HG03280 (cell line): ENCODE results near the gene PLOD1.
"Not testable (repeated sequence)": the region's sequence is repeated elsewhere in the genome, so short reads cannot be mapped to it uniquely, and the experiment has no call there.

Experiments used
- ATAC-seq: cut with Tn5 transposase; IDR thresholded peaks from one replicate; pipeline ENCODE4 v1.9.1; 2021; ENCODE audit warnings: mild to moderate bottlenecking, moderate library complexity; ENCODE audit not compliant: unreplicated experiment

The PLOD1 gene

DNA sequence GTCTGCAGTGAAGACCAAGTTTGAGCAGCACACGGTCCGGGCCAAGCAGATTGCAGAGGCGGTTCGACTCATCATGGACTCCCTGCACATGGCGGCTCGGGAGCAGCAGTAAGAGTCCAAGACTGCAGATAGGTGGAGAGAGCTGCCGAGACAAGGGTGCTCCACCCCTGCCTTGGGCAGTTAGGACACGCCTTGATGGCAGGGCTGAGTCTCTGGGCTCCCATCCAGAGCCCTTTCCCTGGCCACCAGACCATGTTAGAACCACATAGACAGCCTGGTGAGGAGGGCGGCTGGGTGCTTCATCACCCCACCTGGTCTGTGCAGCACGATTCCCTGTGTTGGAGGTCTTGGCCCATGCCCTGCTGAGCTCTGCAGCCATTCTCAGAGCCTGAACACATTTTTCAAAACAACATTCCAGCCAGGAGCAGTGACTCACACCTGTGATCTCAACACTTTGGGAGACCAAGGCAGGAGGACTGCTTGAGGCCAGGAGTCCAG lies 67.5 kb downstream of the PLOD1 start:
- ATAC-seq: no peak

DNA sequence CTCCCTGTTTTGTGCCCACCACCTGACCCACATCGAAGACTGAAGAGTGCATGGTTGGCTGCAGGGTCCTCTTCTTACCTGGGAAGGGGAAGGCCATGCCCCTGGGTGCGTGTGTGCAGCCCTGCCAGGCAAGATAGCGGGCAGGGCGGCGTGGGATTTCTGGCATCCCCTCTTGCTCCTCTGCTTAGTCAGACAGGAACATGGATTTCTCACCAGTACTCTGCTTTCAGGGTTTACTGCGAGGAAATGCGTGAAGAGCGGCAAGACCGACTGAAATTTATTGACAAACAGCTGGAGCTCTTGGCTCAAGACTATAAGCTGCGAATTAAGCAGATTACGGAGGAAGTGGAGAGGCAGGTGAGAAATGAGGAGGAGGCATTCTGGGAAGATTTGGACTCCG lies 69.2 kb downstream of the PLOD1 start:
- no peak for ATAC-seq

DNA sequence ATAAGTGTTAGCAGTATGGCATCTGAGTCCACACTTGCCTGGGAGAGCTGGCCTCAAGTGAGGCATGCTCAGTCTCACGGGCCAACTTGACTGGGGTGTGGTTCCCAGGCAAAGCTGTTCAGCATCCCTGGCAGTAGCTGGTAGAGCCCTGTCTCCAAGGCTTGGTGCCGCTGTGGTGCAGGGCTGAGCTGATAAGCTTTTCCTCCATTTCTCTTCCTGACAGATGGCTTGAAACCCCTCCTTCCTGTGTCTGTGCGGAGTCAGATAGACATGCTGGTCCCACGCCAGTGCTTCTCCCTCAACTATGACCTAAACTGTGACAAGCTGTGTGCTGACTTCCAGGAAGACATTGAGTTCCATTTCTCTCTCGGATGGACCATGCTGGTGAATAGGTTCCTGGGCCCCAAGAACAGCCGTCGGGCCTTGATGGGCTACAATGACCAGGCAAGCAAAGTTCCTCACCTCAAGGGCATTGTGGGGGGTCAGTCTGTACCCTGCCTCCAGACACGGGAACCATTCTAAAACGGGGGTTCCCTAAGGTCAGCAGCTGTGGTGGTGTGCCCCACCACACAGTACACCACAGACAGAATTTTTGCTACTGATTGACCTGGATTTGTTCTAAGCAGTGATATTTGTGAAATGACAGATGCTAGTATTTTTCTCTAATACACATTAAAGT lies 71.1 kb downstream of the PLOD1 start:
- no peak for ATAC-seq

DNA sequence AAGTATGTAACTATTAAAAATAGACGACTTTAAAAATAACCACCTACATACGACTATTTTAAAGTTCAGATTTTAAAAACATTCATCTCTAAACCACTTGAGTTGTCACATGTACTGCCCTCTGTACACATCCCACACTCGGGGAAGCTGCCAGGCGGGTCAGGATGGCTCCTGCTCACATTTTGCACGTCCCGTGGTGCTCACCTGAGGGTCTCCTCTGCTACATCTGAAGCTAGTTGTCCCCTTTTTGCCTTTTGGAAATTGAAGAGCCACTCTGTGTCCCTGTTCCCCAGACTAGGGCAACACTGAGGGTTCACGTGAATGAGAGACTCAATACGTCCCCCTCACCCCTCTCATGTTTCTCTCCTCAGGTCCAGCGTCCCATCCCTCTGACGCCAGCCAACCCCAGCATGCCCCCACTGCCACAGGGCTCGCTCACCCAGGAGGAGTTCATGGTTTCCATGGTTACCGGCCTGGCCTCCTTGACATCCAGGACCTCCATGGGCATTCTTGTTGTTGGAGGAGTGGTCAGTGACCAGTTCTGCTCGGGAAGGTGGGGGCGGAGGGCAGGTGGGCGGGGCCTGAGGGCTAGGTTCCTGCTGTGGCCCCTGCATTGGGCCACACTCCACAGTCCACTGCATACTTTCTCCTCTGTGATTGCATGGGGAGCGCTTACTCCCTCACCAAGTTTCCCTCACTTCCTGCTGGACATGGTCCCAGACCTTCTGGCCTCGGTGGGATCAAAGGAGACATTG lies 71.8 kb downstream of the PLOD1 start:
- no peak for ATAC-seq

DNA sequence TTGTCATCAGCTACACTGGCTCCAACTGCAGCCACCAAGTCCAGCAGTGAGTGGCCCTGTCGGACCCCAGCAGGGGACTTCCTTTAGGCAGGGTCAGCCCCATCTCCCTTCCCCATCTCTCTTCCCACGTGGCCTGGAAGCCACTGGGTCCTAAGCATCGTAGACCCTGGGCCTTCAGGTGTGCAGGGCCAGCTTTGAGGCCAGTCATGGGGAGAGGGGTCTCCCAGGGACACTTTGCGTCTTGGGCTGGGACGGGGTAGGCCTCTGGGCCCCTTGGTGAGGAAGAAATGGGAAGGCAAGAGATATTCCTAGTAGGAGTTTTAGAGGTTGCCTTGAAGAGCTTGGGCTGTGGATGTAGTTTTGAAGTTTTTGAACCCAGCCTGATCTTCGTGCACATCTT lies 72.7 kb downstream of the PLOD1 start:
- ATAC-seq: no peak

DNA sequence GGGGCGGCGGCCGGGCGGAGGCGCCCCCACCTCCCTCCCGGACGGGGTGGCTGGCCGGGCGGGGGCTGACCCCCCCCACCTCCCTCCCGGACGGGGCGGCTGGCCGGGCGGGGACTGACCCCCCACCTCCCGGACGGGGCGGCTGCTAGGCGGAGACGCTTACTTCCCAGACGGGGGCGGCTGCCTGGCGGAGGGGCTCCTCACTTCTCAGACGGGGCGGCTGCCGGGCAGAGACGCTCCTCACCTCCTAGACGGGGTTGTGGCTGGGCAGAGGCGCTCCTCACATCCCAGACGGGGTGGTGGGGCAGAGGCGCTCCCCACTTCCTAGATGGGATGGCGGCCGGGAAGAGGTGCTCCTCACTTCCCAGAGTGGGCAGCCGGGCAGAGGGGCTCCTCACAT lies 73.8 kb downstream of the PLOD1 start:
- ATAC-seq: not testable (repeated sequence)

DNA sequence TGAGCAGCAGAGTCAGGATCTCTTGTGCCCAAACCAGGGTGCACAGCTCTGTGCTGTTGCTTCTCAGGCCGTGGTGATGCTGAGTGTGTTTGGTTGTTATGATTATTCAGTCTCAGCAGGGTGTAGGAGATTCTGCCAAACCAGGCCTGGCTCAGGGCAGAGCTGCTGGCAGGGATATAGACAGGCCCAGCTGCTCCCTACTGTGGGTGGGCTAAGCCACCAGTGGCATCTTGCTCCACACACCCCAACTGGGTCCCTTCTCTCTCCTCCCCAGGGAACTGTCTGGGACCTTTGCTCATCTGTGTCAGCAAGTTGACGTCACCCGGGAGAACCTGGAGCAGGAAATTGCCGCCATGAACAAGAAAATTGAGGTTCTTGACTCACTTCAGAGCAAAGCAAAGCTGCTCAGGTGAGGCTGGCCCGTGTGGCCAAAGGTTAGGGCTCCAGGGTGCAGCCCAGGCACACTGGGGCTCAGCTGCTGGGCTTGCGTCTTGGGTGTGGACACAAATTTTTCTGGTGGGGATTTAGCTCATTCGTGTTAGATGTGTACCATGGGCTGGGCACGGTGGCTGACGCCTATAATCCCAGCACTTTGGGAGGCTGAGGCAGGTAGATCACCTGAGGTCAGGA lies 74.9 kb downstream of the PLOD1 start:
- no peak for ATAC-seq

DNA sequence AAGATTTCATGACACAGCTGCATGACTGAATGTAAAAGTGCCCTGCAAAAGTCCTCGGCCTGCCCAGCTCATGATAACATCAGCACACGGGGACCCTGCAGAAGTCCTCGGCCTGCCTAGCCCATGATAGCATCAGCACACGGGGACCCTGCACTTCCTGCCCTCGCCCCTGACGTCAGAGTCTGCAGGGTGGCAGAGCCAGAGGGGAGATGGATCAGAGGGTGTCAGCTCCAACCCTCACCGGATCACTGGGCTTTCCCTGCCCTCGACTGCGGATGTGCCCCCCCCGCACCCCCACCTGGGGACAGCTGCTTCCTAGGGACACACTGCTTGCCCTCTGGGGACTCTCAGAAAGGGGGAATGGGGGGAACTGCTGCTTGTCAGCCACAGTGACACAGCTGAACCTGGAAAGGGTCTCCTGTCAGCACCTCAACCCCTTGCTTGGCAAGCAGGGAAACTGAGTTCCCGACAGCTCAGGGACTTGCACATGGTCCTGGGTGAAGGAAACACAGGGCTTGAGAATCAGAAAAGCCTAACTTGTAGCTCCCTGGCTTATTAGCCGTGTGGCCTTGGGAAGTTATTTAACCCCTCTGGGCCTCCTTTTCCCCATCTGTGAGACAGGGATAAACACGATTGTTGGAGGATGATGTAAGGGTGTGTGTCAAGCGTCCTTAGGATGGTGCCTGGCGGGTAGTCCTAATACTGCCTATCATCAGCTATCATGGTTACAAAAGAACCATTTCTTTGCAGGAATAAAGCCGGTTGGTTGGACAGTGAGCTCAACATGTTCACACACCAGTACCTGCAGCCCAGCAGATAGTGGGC lies 76.4 kb downstream of the PLOD1 start:
- ATAC-seq: no peak

DNA sequence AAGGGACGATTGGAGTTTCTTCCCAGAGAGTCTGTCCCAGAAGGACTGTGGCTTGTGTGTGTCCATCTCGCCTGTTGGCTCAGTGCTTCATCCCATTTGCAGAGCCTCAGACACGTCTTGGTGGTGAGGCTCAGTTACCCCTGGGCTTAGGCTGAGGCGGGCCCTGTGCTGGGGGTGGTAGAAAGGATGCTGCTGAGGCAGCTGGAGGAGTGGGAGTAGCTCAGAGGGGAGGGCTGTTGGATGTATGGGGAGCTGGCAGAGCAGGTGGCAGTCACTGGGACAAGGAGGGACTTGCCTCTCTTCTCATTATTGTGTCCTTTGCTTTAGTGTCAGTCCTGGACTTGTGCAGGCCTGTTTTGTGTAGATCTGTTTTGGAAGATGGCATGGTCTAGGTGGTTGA lies 77.5 kb downstream of the PLOD1 start:
- ATAC-seq: no peak

DNA sequence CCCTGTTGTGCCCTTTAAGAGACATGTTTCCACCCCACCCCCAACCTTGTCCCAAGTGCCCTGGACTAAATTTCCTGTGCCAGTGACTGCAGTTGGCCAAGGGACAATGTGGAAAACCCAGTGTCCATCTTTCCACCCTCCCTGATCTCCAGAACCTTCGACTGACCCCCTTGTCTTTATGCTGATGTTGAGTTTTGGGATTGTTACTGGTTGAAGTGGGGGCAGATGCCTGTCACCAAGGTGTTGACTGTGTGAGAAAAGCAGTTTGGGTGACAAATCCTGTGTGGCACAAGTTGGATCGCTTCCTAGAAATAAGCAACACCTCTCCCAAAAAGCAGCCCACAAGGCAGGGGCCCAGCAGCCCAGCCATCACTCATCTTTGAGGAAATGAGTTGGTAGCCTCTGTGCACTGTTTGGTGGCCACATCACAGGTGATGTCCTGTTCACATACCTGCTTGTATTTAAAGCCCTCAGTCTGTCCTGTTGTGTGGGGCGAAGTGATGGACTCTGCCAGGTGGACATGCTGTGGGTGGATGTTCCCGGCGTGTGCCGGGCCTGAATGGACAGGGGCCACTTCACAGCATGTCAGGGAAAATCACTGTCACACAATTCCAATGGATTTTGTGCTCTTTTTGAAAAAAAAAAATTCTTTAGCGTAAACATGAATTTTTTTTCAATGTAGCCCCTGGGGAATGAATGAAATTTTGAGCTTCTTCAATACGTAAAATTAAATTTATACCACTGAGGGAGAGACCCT lies 78.2 kb downstream of the PLOD1 start:
- no peak for ATAC-seq

DNA sequence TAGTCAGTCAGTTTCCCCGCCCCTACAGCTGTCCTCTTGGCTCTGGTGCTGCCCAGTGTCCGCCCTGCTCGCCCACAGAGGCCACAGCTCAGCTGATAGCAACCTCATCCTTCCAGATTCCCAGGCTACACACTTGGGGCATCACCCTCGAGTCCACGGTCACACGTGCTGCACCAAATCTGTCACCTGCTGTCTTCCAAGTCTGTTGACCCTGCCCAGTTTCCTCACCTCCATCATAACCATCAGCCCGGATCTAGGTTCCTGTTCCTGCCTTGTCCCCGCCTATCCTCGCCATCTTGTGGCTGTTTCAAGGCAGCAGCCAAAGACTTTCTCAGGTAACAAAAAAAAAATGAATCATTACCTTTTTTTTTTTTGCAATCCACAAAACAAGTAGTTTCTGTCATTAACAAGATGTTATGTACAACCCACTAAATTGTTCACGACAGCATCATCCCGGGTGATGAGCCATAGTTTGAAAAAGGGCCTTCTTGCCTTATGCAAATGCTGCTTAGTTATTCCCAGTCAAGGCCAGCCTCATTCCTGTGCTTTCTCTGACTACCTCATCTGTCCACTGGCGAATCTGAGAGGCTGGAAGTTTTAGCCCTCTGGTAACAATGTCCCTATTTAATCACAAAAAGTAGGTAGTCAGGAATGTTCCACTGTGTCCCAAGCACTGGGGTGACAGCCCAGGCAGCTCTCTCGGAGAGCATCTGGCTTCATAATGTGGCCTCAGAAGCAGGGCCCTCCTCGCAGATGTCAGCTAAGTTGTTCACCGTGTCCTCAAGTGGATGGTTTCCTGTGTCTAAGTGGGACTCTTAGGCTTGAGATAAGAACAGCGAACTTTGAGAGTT lies 79.8 kb downstream of the PLOD1 start:
- ATAC-seq: no peak

DNA sequence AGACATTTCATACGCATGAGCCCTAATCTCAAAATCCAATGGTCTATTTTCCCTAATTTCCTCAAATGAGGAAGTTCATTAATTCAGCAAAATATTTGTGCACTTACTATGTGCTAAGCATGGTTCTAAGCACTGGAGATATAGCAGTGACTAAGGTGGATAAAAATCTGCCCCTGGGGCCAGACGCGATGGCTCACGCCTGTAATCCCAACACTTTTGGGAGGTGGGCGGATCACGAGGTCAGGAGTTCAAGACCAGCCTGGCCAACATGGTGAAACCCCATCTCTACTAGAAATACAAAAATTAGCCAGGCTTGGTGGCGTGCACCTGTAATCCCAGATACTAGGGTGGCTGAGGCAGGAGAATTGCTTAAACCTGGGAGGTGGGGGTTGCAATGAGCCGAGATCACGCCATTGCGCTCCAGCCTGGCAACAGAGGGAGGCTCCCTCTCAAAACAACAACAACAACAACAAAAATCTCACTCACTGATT lies 80.5 kb downstream of the PLOD1 start:
- ATAC-seq: no peak

DNA sequence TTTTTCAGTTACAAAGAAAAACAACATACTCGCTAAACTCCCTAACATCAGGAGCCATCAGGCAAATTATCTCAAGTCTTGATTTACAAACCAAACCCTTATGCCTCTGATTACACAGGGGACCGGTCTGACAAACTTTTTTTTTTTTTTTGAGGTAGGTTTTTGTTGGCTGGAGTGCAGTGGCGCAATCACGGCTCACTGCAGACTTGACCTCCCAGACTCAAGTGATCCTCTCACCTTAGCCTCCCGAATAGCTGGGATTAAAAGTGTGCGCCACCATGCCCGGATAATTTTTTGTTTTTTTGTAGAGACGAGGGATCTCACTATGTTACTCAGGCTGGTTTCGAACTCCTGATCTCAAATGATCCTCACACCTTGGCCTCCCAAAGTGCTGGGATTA lies 81.0 kb downstream of the PLOD1 start:
- no peak for ATAC-seq

DNA sequence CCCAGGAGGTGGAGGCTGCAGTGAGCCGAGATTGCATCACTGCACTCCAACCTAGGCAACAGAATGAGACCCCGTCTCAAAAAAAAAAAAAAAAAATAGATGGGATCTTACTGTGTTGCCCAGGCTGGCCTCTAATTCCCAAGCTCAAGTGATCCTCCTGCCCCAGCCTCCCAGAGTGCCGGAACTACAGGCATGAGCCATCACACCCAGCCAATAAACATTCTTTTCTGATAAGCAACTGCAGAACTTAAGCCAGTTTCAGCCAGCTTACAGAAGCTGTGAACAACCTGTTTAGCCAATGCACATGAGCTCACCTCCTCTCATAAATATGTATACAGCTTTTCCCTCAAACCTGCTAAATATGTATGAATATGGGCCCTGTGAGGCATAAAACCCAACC lies 81.7 kb downstream of the PLOD1 start:
- ATAC-seq: no peak

DNA sequence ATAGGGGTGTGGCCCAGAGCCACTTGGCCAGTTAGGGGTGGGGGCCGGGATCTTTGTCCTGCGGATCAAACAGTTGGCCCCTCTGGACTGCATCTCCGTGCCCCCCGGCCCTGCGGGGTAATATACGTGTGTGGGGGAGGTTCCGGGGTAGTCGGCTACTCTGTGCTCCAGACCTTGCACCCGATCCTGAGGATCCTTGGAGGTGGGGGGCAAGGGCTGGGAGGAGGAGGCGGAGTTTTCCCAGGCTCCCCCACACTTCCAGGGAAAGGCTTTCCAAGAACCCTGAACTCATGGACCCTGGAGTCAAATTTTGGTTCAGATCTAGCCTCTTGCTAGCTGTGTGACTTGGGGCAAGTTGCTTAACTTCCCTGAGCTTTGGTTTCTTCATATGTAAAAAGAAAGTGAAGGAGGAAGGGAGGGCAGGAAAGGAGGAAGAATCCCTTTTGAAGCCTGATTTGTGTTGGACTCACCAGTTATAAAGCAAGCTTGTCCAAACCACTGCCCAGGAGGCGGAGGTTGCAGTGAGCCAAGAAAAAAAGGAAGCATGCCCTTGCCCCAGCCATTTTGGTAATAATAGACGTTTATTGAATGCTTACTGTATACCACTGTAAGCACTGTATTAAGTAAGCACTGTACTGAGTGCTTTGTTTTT lies 85.5 kb downstream of the PLOD1 start:
- peak; percentile 3 for ATAC-seq

DNA sequence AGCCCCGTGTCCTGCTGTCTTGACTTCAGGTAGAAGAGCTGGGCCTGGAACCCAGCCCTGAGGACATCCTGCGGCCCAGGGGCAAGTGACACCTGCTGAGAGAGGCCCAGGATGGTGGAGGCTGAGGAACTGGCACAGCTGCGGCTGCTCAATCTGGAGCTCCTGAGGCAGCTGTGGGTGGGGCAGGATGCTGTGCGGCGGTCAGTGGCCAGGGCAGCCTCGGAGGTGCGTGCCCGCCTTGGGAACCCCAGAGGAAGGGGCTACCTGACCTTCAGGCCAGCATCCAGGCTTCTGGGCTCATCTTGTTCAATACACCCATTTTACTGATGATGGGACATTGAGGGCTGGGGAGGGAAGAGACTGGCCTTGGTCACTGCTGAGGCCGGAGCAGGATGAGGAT lies 87.1 kb downstream of the PLOD1 start:
- ATAC-seq: no peak

DNA sequence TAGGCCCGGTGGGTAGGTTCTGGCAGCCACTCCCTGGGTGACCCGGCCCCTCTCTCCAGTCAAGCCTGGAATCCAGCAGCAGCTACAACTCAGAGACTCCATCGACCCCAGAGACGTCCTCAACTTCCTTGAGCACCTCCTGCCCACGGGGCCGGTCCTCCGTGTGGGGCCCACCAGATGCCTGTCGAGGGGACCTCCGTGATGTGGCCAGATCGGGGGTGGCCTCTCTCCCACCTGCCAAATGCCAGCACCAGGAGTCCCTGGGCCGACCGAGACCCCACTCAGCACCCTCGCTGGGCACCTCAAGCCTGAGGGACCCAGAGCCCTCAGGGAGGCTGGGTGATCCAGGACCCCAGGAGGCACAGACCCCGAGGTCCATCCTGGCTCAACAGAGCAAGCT lies 87.5 kb downstream of the PLOD1 start:
- no peak for ATAC-seq
